Measurements from ENCODE around the gene ALG12.

DNA sequence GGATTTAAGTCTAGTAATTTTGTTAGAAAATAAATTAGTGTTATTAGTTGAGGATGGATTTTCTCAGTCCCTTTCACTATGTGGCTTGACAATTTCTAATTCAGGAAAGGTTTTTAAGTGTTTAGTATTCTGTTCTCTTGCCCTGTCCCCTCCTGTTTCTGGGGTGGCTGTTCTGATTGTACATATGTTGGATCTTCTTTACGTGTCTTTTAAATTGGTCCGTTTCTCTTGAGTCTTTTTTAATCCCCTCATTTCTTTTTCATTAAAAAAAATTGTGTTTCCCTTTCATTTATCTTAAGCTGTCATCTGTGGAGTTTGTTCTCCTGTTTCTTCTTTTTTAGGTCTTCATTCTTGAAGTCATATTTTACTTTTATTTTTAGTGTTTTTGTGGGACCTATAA, 52.1 kb downstream of the ALG12 start:
- TF ChIP-seq, protein P1, sequence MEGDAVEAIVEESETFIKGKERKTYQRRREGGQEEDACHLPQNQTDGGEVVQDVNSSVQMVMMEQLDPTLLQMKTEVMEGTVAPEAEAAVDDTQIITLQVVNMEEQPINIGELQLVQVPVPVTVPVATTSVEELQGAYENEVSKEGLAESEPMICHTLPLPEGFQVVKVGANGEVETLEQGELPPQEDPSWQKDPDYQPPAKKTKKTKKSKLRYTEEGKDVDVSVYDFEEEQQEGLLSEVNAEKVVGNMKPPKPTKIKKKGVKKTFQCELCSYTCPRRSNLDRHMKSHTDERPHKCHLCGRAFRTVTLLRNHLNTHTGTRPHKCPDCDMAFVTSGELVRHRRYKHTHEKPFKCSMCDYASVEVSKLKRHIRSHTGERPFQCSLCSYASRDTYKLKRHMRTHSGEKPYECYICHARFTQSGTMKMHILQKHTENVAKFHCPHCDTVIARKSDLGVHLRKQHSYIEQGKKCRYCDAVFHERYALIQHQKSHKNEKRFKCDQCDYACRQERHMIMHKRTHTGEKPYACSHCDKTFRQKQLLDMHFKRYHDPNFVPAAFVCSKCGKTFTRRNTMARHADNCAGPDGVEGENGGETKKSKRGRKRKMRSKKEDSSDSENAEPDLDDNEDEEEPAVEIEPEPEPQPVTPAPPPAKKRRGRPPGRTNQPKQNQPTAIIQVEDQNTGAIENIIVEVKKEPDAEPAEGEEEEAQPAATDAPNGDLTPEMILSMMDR (IDR thresholded peaks at IDR 0.05), result no peak
- TF ChIP-seq POLR2A (IDR thresholded peaks at IDR 0.05), result no peak
